ENCODE data around the gene TRAF6.

The TRAF6 gene

DNA sequence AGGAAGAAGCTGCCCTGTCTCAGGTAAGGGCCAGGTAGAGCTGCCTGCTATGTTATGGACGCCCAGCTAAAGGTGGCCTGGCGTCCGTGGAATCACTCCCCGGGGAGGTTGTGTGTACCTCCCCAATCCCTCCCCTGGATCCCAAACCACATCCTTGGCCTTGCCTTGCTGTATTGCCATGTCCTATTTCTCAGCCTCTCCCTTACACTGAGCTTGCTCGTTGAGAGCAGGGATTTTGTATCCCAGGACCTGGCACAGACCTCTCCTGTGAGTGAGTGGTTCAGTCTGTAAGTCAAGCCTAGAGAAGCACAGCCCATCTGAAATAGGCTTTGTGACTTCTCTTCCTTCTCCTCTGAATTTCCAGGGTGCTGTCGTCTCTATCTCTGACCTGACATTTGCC is 53.9 kb downstream of the TRAF6 start:
- no peaks in the 10 kb centered on the region for H3K9me3 ChIP-seq
- no peak for DNase-seq
- TF ChIP-seq, protein P1, sequence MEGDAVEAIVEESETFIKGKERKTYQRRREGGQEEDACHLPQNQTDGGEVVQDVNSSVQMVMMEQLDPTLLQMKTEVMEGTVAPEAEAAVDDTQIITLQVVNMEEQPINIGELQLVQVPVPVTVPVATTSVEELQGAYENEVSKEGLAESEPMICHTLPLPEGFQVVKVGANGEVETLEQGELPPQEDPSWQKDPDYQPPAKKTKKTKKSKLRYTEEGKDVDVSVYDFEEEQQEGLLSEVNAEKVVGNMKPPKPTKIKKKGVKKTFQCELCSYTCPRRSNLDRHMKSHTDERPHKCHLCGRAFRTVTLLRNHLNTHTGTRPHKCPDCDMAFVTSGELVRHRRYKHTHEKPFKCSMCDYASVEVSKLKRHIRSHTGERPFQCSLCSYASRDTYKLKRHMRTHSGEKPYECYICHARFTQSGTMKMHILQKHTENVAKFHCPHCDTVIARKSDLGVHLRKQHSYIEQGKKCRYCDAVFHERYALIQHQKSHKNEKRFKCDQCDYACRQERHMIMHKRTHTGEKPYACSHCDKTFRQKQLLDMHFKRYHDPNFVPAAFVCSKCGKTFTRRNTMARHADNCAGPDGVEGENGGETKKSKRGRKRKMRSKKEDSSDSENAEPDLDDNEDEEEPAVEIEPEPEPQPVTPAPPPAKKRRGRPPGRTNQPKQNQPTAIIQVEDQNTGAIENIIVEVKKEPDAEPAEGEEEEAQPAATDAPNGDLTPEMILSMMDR (IDR thresholded peaks at IDR 0.05; ENCODE audit: low read depth, low read length) = no peak
- no peaks in the 10 kb centered on the region for H3K36me3 ChIP-seq
- no peak overlapping the region for H3K4me3 ChIP-seq (ENCODE audit: low read depth, low read length)
- peaks cover 9% of the 10 kb centered on the region; the same call in 1 of the 2 replicates for H3K4me1 ChIP-seq
- no peaks in the 10 kb centered on the region for H3K27me3 ChIP-seq

DNA sequence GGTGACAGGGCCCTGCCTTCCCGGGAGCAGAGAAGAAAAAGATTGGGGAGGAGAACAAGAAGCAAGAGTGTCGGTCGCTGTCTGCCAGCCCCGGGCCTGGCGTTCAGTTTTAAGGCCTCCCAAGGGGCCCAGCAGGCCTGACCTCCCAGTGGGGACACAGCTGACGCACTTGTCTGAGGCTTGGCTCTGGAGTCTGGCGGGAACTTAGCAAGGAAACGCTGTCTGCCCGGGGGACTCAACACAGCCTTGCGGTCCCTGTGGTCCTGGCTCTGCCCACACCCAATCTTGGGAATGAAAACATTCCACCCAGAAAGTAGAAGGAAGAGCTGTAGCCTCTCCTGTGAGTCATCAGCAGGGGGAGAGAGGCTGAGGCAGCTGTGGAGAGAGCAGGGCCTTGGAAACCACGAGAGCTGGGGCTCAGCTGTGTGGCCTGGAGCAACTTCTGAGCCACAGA is 54.4 kb downstream of the TRAF6 start:
- Histone ChIP-seq H3K9me3 (no peaks in the 10 kb centered on the region), H3K27me3 (no peaks in the 10 kb centered on the region), H3K4me3 (ENCODE audit: low read depth, low read length) (no peak overlapping the region), H3K36me3 (no peaks in the 10 kb centered on the region), H3K4me1 (peaks cover 9% of the 10 kb centered on the region; the same call in 1 of the 2 replicates)
- TF ChIP-seq, protein P1 (IDR thresholded peaks at IDR 0.05; ENCODE audit: low read depth, low read length) = no peak
- DNase-seq = peak; percentile 47

DNA sequence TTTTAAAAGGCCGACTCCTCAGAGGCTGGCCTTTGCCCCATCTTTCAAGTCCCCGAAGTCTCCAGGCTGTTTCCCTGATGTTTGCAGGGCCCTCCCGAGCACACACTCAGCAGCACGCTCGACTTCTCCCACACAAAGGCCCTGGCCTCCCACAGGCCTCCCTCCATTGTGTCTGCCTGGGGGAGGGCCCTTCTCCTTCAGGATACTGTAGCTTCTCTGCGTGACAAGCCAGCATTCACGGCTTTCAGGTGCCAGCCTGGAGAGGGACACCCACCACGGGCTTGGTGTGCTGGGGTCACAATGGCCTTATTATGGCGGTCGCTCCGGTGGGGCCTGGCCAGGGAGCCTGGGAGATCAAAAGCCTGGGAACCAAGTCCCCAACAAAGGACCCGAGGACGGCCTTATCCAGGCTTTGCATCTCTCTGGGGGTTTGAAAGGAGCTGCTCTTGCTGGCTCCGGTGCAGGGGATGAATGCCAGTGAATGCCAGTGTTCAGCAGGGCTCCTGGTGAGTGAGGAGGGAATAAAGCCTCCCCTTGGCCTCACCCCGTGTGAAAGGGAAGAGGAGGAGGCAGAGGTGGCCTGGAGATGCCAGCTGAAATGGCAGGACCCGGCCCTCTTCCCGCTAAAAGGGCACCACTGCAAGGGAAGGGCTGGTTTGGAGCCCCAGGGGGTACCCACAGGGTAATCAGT is 55.0 kb downstream of the TRAF6 start:
- H3K27me3 ChIP-seq = no peaks in the 10 kb centered on the region
- DNase-seq = no peak
- H3K4me1 ChIP-seq = peaks cover 9% of the 10 kb centered on the region; the same call in 1 of the 2 replicates
- H3K36me3 ChIP-seq = no peaks in the 10 kb centered on the region
- H3K9me3 ChIP-seq = no peaks in the 10 kb centered on the region
- no peak overlapping the region for H3K4me3 ChIP-seq (ENCODE audit: low read depth, low read length)
- TF ChIP-seq, protein P1 (IDR thresholded peaks at IDR 0.05; ENCODE audit: low read depth, low read length) = no peak

DNA sequence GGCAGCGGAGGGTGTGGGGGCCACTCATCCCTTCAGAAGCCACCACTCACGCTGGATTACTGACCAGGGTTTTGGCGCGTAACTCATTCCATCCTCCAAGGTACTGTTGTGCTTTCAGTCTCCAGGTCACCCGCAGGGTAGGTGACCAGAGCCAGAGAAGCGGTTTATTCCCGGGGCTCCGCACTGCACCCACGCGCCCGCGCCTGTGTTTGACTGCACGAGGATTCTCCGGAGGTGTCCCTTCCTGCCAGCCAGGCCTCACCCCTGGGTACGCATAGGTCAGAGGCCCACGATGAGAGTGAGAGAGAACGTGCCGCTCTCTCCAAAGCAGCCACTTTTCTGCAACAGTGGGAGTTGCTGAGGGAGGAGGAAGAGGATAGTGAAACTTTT is 55.5 kb downstream of the TRAF6 start:
- Histone ChIP-seq H3K36me3 (no peaks in the 10 kb centered on the region), H3K27me3 (no peaks in the 10 kb centered on the region), H3K4me3 (ENCODE audit: low read depth, low read length) (no peak overlapping the region), H3K4me1 (peaks cover 9% of the 10 kb centered on the region; the same call in 1 of the 2 replicates), H3K9me3 (no peaks in the 10 kb centered on the region)
- TF ChIP-seq, protein P1 (IDR thresholded peaks at IDR 0.05; ENCODE audit: low read depth, low read length) = no peak
- DNase-seq = no peak

DNA sequence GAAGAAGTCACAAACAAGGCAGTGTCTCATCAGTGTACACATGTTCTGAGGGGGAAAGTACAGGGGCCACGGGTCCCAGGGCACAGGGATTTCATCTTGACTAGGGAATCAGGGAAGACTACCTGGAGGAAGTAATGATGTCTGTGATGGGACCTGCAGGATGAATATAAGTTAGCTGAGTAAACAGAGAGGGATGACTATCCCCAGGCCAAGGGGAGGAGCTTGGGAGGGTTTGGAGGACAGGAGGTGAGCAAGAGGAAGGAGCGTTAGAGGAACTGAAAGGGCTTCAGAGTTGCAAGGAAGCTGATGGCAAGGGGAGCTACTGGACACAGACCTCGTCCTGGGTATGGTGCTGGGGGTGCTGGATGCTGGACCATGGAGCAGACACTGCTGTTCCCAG is 56.4 kb downstream of the TRAF6 start:
- Histone ChIP-seq H3K27me3 (no peaks in the 10 kb centered on the region), H3K4me1 (peaks cover 9% of the 10 kb centered on the region; the same call in 1 of the 2 replicates), H3K4me3 (ENCODE audit: low read depth, low read length) (no peak overlapping the region), H3K9me3 (no peaks in the 10 kb centered on the region), H3K36me3 (no peaks in the 10 kb centered on the region)
- DNase-seq = no peak
- TF ChIP-seq, protein P1 (IDR thresholded peaks at IDR 0.05; ENCODE audit: low read depth, low read length) = no peak

DNA sequence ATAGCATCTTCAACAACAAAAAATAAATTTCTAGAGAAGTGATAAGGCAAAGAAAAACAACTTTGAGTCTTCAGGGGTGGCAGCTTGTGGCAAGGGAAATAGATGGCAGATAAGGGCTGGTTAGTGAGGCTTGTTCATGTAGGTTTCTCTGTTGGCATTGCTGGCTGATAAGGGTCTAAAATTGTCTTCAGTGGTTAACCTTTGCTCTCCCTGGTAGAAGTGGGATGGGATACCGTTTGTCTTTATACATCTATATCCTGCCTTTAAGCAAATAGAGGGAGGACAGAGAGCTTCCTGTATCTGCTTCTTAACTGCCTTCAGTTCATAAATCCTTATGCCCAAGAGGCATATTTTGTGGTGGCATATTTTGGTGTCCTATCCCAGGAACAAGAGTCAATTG is 57.1 kb downstream of the TRAF6 start:
- Histone ChIP-seq H3K27me3 (no peaks in the 10 kb centered on the region), H3K36me3 (no peaks in the 10 kb centered on the region), H3K9me3 (no peaks in the 10 kb centered on the region), H3K4me3 (ENCODE audit: low read depth, low read length) (no peak overlapping the region), H3K4me1 (peaks cover 9% of the 10 kb centered on the region; the same call in 1 of the 2 replicates)
- DNase-seq = no peak
- TF ChIP-seq, protein P1 (IDR thresholded peaks at IDR 0.05; ENCODE audit: low read depth, low read length) = no peak

Data from BE2C (cell line).